T follicular helper cell (primary cell): Measurements from ENCODE around the gene BTG3.

Experiments used
- DNase-seq: peaks from one replicate; pipeline ENCODE4 v3.0.0-alpha.2; 2020; ENCODE audit warnings: low read depth

BTG3 gene

GRCh38 chr21:17585875-17586450 is 26.7 kb downstream of the BTG3 start:
- no peak for DNase-seq

GRCh38 chr21:17583898-17584297 is 28.8 kb downstream of the BTG3 start:
- DNase-seq: no peak

- no peak for DNase-seq
These were observed 32.4 kb downstream of the BTG3 start for GRCh38 chr21:17580319-17580718.

GRCh38 chr21:17578876-17579275 is 33.8 kb downstream of the BTG3 start:
- no peak for DNase-seq

GRCh38 chr21:17578162-17578561 is 34.5 kb downstream of the BTG3 start:
- no peak for DNase-seq

- DNase-seq: no peak
These were observed 35.0 kb downstream of the BTG3 start for GRCh38 chr21:17577701-17578100.

- DNase-seq: no peak
These were observed 36.4 kb downstream of the BTG3 start for GRCh38 chr21:17576080-17576835.

- DNase-seq: no peak
These were observed 37.6 kb downstream of the BTG3 start for GRCh38 chr21:17575076-17575475.

GRCh38 chr21:17572431-17572830 is 40.3 kb downstream of the BTG3 start:
- no peak for DNase-seq

GRCh38 chr21:17570786-17571185 is 41.9 kb downstream of the BTG3 start:
- no peak for DNase-seq

GRCh38 chr21:17560377-17561025 is 52.2 kb downstream of the BTG3 start:
- no peak for DNase-seq

- no peak for DNase-seq
These were observed 57.8 kb downstream of the BTG3 start for GRCh38 chr21:17554679-17555465.

GRCh38 chr21:17554120-17554519 is 58.6 kb downstream of the BTG3 start:
- DNase-seq: no peak

- DNase-seq: no peak
These were observed 60.3 kb downstream of the BTG3 start for GRCh38 chr21:17552410-17552809.

- DNase-seq: no peak
These were observed 61.9 kb downstream of the BTG3 start for GRCh38 chr21:17550671-17551308.

- no peak for DNase-seq
These were observed 64.4 kb downstream of the BTG3 start for GRCh38 chr21:17548262-17548661.

- DNase-seq: no peak
These were observed 67.7 kb downstream of the BTG3 start for GRCh38 chr21:17545007-17545406.
